Neural cell (in vitro differentiated cells): ENCODE data around the gene MERTK. TPM values are rescaled to one million over a fixed set of nuclear protein-coding genes. Genes with fewer than 3 reads are reported as not detected.

Experiments
- H2AFZ ChIP-seq: fragments of 200-600, 300-800 bp; sonication (generic), shearing (Covaris generic); 2 replicates; pipeline ENCODE4 v1.6.0; 2014; ENCODE audit warnings: low read depth, mild to moderate bottlenecking, antibody characterized with exemption, low read length, moderate library complexity
- H3F3A ChIP-seq: fragments of 200-600 bp; shearing (Covaris generic); 2 replicates; pipeline ENCODE4 v1.6.1; 2016; ENCODE audit warnings: mild to moderate bottlenecking, moderate library complexity, mixed read lengths, antibody characterized with exemption, low read length; ENCODE audit not compliant: insufficient read depth, poor library complexity, severe bottlenecking
- H3K27ac ChIP-seq: fragments of 200-600, 300-800 bp; sonication (generic), shearing (Covaris generic); 2 replicates; pipeline ENCODE4 v1.5.1; 2014; ENCODE audit warnings: mild to moderate bottlenecking, low read length, moderate library complexity
- H3K27me3 ChIP-seq: fragments of 300-800, 200-600 bp; sonication (generic), shearing (Covaris generic); 2 replicates; pipeline ENCODE4 v1.6.0; 2014; ENCODE audit warnings: mild to moderate bottlenecking, low read depth, low read length, moderate library complexity; ENCODE audit not compliant: insufficient read depth
- H3K36me3 ChIP-seq: fragments of 300-800, 200-600 bp; sonication (generic), shearing (Covaris generic); 2 replicates; pipeline ENCODE4 v1.5.1; 2014; ENCODE audit warnings: mild to moderate bottlenecking, antibody characterized with exemption, low read length, moderate library complexity; ENCODE audit not compliant: insufficient read depth
- H3K4me2 ChIP-seq: fragments of 300-800, 200-600 bp; sonication (generic), shearing (Covaris generic); 2 replicates; pipeline ENCODE4 v1.6.0; 2014; ENCODE audit warnings: mild to moderate bottlenecking, low read length
- H3K4me3 ChIP-seq: fragments of 300-800, 200-600 bp; sonication (generic), shearing (Covaris generic); 2 replicates; pipeline ENCODE4 v1.5.1; 2014; ENCODE audit warnings: mild to moderate bottlenecking, low read length, moderate library complexity
- H3K79me2 ChIP-seq: fragments of 200-600 bp; shearing (Covaris generic); replicated peaks from 2 replicates; pipeline ENCODE4 v1.6.0; 2014; ENCODE audit warnings: mild to moderate bottlenecking, low read length, moderate library complexity; ENCODE audit not compliant: insufficient read depth
- H3K9ac ChIP-seq: fragments of 300-800, 200-600 bp; sonication (generic), shearing (Covaris generic); 2 replicates; pipeline ENCODE4 v1.6.1; 2016; ENCODE audit warnings: mild to moderate bottlenecking, low read length, mixed read lengths
- H3K9me2 ChIP-seq: fragments of 200-600 bp; shearing (Covaris generic); 2 replicates; pipeline ENCODE4 v1.6.1; 2016; ENCODE audit warnings: mild to moderate bottlenecking, low read length, mixed read lengths; ENCODE audit not compliant: insufficient read depth
- H3K9me3 ChIP-seq: fragments of 200-600, 300-800 bp; sonication (generic), shearing (Covaris generic); 2 replicates; pipeline ENCODE4 v1.6.1; 2016; ENCODE audit warnings: mild to moderate bottlenecking, mixed run types, low read length, moderate library complexity, mixed read lengths
- H4K20me1 ChIP-seq: fragments of 200-600 bp; shearing (Covaris generic); 2 replicates; pipeline ENCODE4 v1.6.1; 2016; ENCODE audit warnings: mild to moderate bottlenecking, mixed run types; ENCODE audit not compliant: insufficient read depth
- EP300 ChIP-seq: fragments of 450-650 bp; conservative IDR thresholded peaks from 2 replicates; pipeline ENCODE4 v1.6.1; 2014; ENCODE audit warnings: antibody characterized with exemption, mild to moderate bottlenecking, moderate library complexity; ENCODE audit not compliant: poor library complexity, severe bottlenecking
- EZH2 ChIP-seq: fragments of 200-600, 300-800 bp; shearing (Covaris generic), sonication (generic); IDR thresholded peaks from 2 replicates; pipeline ENCODE4 v1.6.1; 2014; ENCODE audit warnings: antibody characterized with exemption, low read length, borderline replicate concordance, mild to moderate bottlenecking; ENCODE audit not compliant: insufficient read depth, poor library complexity, severe bottlenecking
- MXI1 ChIP-seq: fragments of 450-650 bp; conservative IDR thresholded peaks from 2 replicates; pipeline ENCODE4 v1.6.1; 2014; ENCODE audit warnings: antibody characterized with exemption, mild to moderate bottlenecking; ENCODE audit not compliant: poor library complexity, severe bottlenecking
- POLR2AphosphoS5 ChIP-seq: IDR thresholded peaks from 2 replicates; pipeline ENCODE4 v1.6.1; 2012
- RAD21 ChIP-seq: fragments of 450-650 bp; conservative IDR thresholded peaks from 2 replicates; pipeline ENCODE4 v1.6.1; 2014; ENCODE audit warnings: antibody characterized with exemption, mild to moderate bottlenecking, moderate library complexity
- SMC3 ChIP-seq: fragments of 450-650 bp; conservative IDR thresholded peaks from 2 replicates; pipeline ENCODE4 v1.6.1; 2014; ENCODE audit warnings: antibody characterized with exemption, mild to moderate bottlenecking, moderate library complexity; ENCODE audit not compliant: poor library complexity
- TAF1 ChIP-seq: IDR thresholded peaks from 2 replicates; pipeline ENCODE4 v1.6.1; 2012; ENCODE audit warnings: low read depth
- polyA plus RNA-seq: library from polyadenylated mRNA; depleted of rRNA; stranded (reverse); fragments of >200 nt; gene quantifications from 2 replicates; pipeline ENCODE4 v1.2.3, GENCODE V29; 2014
- TF ChIP-seq, protein P1 (sequence below): IDR thresholded peaks from 2 replicates; pipeline ENCODE4 v1.6.1; 2012; ENCODE audit warnings: borderline replicate concordance
- TF ChIP-seq, protein P2 (sequence below): fragments of 450-650 bp; IDR thresholded peaks from 2 replicates; pipeline ENCODE4 v1.5.1; 2014; ENCODE audit warnings: antibody characterized with exemption, mild to moderate bottlenecking, moderate library complexity; ENCODE audit not compliant: poor library complexity, severe bottlenecking

MERTK gene
- polyA plus RNA-seq, 1 donor from 2014 or later, result 0.53 TPM

DNA sequence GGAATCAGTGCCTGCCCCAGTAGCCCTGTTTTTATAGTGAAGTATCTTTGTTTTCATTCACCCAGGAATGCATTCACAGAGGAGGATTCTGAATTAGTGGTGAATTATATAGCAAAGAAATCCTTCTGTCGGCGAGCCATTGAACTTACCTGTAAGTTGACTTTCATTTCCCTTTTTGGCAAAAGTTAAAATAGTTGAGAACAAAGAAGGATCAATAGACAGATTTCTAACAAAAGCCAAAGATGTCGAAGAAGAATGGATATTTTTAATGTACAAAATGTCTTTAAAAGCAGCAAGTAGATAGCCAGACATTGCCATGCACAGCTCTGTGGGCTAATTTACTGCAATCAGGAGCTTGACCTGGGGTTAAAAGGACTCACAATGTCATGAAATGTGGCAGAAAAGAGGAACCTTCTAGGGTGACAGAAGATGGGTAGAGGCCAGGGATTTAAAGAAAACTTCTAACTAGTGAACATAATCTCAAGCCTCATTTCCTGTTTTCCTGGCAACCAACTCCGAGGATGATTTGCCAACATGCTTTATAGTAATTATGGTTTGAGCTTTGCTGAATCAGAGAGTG lies 102.8 kb downstream of the MERTK start:
- Histone ChIP-seq H3K27me3 (no peaks in the 10 kb centered on the region), H2AFZ (no peak overlapping the region), H3K9ac (no peak overlapping the region), H3F3A (no peaks in the 10 kb centered on the region), H3K36me3 (no peaks in the 10 kb centered on the region), H3K9me3 (no peaks in the 10 kb centered on the region), H3K4me2 (no peak overlapping the region), H3K4me3 (no peak overlapping the region), H3K9me2 (no peaks in the 10 kb centered on the region), H4K20me1 (no peaks in the 10 kb centered on the region), H3K79me2 (no peaks in the 10 kb centered on the region), H3K27ac (no peak overlapping the region)
- no peak for TF ChIP-seq TAF1
- TF ChIP-seq, protein P1, sequence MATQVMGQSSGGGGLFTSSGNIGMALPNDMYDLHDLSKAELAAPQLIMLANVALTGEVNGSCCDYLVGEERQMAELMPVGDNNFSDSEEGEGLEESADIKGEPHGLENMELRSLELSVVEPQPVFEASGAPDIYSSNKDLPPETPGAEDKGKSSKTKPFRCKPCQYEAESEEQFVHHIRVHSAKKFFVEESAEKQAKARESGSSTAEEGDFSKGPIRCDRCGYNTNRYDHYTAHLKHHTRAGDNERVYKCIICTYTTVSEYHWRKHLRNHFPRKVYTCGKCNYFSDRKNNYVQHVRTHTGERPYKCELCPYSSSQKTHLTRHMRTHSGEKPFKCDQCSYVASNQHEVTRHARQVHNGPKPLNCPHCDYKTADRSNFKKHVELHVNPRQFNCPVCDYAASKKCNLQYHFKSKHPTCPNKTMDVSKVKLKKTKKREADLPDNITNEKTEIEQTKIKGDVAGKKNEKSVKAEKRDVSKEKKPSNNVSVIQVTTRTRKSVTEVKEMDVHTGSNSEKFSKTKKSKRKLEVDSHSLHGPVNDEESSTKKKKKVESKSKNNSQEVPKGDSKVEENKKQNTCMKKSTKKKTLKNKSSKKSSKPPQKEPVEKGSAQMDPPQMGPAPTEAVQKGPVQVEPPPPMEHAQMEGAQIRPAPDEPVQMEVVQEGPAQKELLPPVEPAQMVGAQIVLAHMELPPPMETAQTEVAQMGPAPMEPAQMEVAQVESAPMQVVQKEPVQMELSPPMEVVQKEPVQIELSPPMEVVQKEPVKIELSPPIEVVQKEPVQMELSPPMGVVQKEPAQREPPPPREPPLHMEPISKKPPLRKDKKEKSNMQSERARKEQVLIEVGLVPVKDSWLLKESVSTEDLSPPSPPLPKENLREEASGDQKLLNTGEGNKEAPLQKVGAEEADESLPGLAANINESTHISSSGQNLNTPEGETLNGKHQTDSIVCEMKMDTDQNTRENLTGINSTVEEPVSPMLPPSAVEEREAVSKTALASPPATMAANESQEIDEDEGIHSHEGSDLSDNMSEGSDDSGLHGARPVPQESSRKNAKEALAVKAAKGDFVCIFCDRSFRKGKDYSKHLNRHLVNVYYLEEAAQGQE, result no peak
- TF ChIP-seq EZH2, result no peak
- no peak for TF ChIP-seq SMC3

DNA sequence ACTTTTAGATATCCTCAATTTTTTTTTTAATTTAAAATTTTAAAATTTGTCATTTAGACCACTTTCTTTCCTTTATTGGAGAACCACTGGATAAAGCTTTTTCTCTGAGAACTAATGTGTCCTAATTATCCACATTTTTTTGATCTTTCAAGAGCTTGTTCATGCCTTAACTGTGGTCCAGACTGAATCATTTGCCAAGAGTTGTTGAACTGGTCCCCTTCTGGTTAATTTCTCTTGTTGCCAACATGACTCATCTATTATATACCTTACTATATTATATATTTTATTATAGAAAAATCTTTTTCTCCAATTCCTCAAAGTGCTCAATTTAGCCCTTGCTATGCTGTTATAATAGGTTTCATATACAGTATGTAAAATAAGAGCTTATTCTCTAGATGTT lies 103.5 kb downstream of the MERTK start:
- H3K9me2 ChIP-seq, result no peaks in the 10 kb centered on the region
- no peak overlapping the region for H3K4me2 ChIP-seq
- H2AFZ ChIP-seq, result no peak overlapping the region
- no peak overlapping the region for H3K27ac ChIP-seq
- no peaks in the 10 kb centered on the region for H3K27me3 ChIP-seq
- H3K4me3 ChIP-seq, result no peak overlapping the region
- H3K36me3 ChIP-seq, result no peaks in the 10 kb centered on the region
- H3F3A ChIP-seq, result no peaks in the 10 kb centered on the region
- no peaks in the 10 kb centered on the region for H3K79me2 ChIP-seq
- H3K9me3 ChIP-seq, result no peaks in the 10 kb centered on the region
- H3K9ac ChIP-seq, result no peak overlapping the region
- H4K20me1 ChIP-seq, result no peaks in the 10 kb centered on the region
- TF ChIP-seq POLR2AphosphoS5, result no peak
- TF ChIP-seq RAD21, result no peak
- TF ChIP-seq, protein P2, sequence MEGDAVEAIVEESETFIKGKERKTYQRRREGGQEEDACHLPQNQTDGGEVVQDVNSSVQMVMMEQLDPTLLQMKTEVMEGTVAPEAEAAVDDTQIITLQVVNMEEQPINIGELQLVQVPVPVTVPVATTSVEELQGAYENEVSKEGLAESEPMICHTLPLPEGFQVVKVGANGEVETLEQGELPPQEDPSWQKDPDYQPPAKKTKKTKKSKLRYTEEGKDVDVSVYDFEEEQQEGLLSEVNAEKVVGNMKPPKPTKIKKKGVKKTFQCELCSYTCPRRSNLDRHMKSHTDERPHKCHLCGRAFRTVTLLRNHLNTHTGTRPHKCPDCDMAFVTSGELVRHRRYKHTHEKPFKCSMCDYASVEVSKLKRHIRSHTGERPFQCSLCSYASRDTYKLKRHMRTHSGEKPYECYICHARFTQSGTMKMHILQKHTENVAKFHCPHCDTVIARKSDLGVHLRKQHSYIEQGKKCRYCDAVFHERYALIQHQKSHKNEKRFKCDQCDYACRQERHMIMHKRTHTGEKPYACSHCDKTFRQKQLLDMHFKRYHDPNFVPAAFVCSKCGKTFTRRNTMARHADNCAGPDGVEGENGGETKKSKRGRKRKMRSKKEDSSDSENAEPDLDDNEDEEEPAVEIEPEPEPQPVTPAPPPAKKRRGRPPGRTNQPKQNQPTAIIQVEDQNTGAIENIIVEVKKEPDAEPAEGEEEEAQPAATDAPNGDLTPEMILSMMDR, result no peak
- no peak for TF ChIP-seq EP300
- no peak for TF ChIP-seq EZH2
- no peak for TF ChIP-seq MXI1
- TF ChIP-seq SMC3, result no peak
- no peak for TF ChIP-seq TAF1
